Hepatocyte (in vitro differentiated cells): ENCODE data around the gene GPD1L. TPM values are rescaled to one million over a fixed set of nuclear protein-coding genes. Genes with fewer than 3 reads are reported as not detected.

Experiments
- DNase-seq: peaks from one replicate; pipeline ENCODE4 v3.0.0-alpha.2; 2016; ENCODE audit warnings: low spot score
- H2AFZ ChIP-seq: fragments of 200-600 bp; sonication (generic); 2 replicates; pipeline ENCODE4 v1.6.0; 2016; ENCODE audit warnings: antibody characterized with exemption, mild to moderate bottlenecking
- H3K27ac ChIP-seq: fragments of 200-600 bp; sonication (generic); 2 replicates; pipeline ENCODE4 v1.5.1; 2016; ENCODE audit warnings: mild to moderate bottlenecking
- H3K27me3 ChIP-seq: fragments of 200-600 bp; sonication (generic); 2 replicates; pipeline ENCODE4 v1.6.1; 2016
- H3K36me3 ChIP-seq: fragments of 200-600 bp; sonication (generic); replicated peaks from 2 replicates; pipeline ENCODE4 v1.5.1; 2016; ENCODE audit warnings: low read depth; ENCODE audit not compliant: insufficient read depth
- H3K4me1 ChIP-seq: fragments of 200-600 bp; sonication (generic); 2 replicates; pipeline ENCODE4 v1.5.1; 2016; ENCODE audit warnings: mild to moderate bottlenecking, moderate library complexity; ENCODE audit not compliant: insufficient read depth
- H3K4me2 ChIP-seq: fragments of 200-600 bp; sonication (generic); 2 replicates; pipeline ENCODE4 v1.6.0; 2016
- H3K4me3 ChIP-seq: fragments of 200-600 bp; sonication (generic); 2 replicates; pipeline ENCODE4 v1.5.1; 2016; ENCODE audit warnings: mild to moderate bottlenecking
- H3K79me2 ChIP-seq: fragments of 200-600 bp; sonication (generic); 2 replicates; pipeline ENCODE4 v1.6.0; 2017; ENCODE audit warnings: mild to moderate bottlenecking
- H3K9me2 ChIP-seq: fragments of 200-600 bp; sonication (generic); replicated peaks from 2 replicates; pipeline ENCODE4 v1.6.0; 2017; ENCODE audit warnings: mild to moderate bottlenecking; ENCODE audit not compliant: insufficient read depth
- H3K9me3 ChIP-seq: fragments of 200-600 bp; sonication (generic); 2 replicates; pipeline ENCODE4 v1.5.1; 2016; ENCODE audit warnings: low read depth, mild to moderate bottlenecking
- H4K20me1 ChIP-seq: fragments of 200-600 bp; sonication (generic); 2 replicates; pipeline ENCODE4 v1.6.0; 2016; ENCODE audit warnings: mild to moderate bottlenecking; ENCODE audit not compliant: insufficient read depth, poor library complexity, severe bottlenecking
- EZH2 ChIP-seq: fragments of 200-600 bp; sonication (generic); IDR thresholded peaks from 2 replicates; pipeline ENCODE4 v1.6.1; 2016; ENCODE audit warnings: antibody characterized with exemption, mild to moderate bottlenecking, borderline replicate concordance
- EZH2phosphoT487 ChIP-seq: fragments of 200-600 bp; sonication (generic); IDR thresholded peaks from one replicate; pipeline ENCODE4 v1.6.1; 2018; ENCODE audit warnings: antibody characterized with exemption, mild to moderate bottlenecking, low read depth, moderate library complexity; ENCODE audit not compliant: unreplicated experiment, severe bottlenecking
- WGBS: methylation state at CpG from one replicate; pipeline ENCODE4 v1.1.6; 2016; ENCODE audit warnings: low lambda C conversion rate; ENCODE audit errors: missing lambda C conversion rate; 5-methylcytosine and 5-hydroxymethylcytosine counted together
- polyA plus RNA-seq: library from polyadenylated mRNA; unstranded; fragments of >200 nt; fragmentation: Nextera tagmentation; extraction: Ambion mirVana; gene quantifications from 2 replicates; pipeline ENCODE4 v1.2.1, GENCODE V29; 2016
- total RNA-seq: library from RNA; depleted of rRNA; stranded (reverse); fragments of >200 nt; gene quantifications from 2 replicates; pipeline ENCODE4 v1.2.3, GENCODE V29; 2014
- TF ChIP-seq, protein P1 (sequence below): fragments of 200-600 bp; sonication (generic); IDR thresholded peaks from 2 replicates; pipeline ENCODE4 v1.5.1; 2016; ENCODE audit warnings: antibody characterized with exemption, mild to moderate bottlenecking; ENCODE audit not compliant: poor library complexity

Gene GPD1L
- total and polyA plus RNA-seq, 2 experiments from 2014 or later: 6.8 to 15.2 TPM

- WGBS: 82% methylated on average over 7 of the region's 7 CpGs
- no peaks in the 10 kb centered on the region for H3K9me2 ChIP-seq
These were observed 94.1 kb downstream of the GPD1L start for GRCh38 chr3:32200490-32200889.

DNA sequence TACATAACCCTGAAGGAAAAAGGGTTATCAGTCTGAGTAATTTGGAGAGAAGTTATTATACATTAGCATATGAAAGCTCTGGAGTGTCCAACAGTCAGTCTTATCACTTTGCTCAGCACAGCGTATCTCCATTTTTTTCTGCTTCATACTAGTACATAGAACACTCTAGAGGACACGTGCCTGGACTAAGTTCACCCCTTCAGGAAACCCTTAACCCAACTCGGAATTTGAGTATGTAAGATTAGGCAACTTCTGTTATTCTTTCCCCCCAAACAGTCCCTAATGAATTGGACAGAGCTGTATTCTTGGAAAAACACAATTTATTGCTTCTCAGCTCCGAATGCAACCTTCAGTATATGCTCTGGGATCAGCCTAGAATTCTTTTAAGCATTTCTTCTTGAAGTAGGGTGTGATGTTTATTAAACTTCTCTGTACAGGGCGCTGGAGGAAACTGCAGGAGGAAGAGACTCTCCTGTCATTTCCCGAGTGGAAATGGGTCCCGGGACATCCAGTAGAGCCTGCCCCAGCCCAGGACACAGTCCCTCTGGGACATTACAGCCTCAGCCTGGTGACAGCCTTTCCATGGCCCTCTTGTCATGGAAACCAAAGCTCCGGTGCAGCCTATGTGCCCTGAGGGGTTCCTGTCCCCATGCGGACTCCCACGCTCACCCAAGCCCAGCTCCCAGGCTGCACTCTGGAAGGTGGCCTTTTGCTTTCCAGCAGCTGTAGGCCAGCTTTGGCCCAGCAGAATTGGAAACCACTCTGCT is 94.8 kb downstream of the GPD1L start:
- no peaks in the 10 kb centered on the region for H3K9me2 ChIP-seq
- no peak overlapping the region for H3K4me2 ChIP-seq
- H4K20me1 ChIP-seq: no peaks in the 10 kb centered on the region
- H3K27ac ChIP-seq: no peak overlapping the region
- WGBS: 87% methylated on average over 10 of the region's 10 CpGs
- H3K36me3 ChIP-seq: no peaks in the 10 kb centered on the region
- H3K4me3 ChIP-seq: no peak overlapping the region
- no peak for DNase-seq
- no peaks in the 10 kb centered on the region for H3K27me3 ChIP-seq
- H3K79me2 ChIP-seq: no peaks in the 10 kb centered on the region
- H3K9me3 ChIP-seq: no peaks in the 10 kb centered on the region
- H3K4me1 ChIP-seq: no peaks in the 10 kb centered on the region
- TF ChIP-seq, protein P1, sequence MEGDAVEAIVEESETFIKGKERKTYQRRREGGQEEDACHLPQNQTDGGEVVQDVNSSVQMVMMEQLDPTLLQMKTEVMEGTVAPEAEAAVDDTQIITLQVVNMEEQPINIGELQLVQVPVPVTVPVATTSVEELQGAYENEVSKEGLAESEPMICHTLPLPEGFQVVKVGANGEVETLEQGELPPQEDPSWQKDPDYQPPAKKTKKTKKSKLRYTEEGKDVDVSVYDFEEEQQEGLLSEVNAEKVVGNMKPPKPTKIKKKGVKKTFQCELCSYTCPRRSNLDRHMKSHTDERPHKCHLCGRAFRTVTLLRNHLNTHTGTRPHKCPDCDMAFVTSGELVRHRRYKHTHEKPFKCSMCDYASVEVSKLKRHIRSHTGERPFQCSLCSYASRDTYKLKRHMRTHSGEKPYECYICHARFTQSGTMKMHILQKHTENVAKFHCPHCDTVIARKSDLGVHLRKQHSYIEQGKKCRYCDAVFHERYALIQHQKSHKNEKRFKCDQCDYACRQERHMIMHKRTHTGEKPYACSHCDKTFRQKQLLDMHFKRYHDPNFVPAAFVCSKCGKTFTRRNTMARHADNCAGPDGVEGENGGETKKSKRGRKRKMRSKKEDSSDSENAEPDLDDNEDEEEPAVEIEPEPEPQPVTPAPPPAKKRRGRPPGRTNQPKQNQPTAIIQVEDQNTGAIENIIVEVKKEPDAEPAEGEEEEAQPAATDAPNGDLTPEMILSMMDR: no peak
- no peak for TF ChIP-seq EZH2phosphoT487
- no peak for TF ChIP-seq EZH2
- no peak overlapping the region for H2AFZ ChIP-seq

More at GRCh38 chr3:32200490-32200889, 94.1 kb downstream of the GPD1L start:
- no peaks in the 10 kb centered on the region for H4K20me1 ChIP-seq
- no peak for DNase-seq
- no peaks in the 10 kb centered on the region for H3K36me3 ChIP-seq
- H3K4me3 ChIP-seq: no peak overlapping the region
- H2AFZ ChIP-seq: no peak overlapping the region
- TF ChIP-seq EZH2 (no peak), EZH2phosphoT487 (no peak)
- TF ChIP-seq, protein P1: no peak
- H3K27me3 ChIP-seq: no peaks in the 10 kb centered on the region
- H3K4me2 ChIP-seq: no peak overlapping the region
- no peak overlapping the region for H3K27ac ChIP-seq
- no peaks in the 10 kb centered on the region for H3K9me3 ChIP-seq
- H3K79me2 ChIP-seq: no peaks in the 10 kb centered on the region
- no peaks in the 10 kb centered on the region for H3K4me1 ChIP-seq

DNA sequence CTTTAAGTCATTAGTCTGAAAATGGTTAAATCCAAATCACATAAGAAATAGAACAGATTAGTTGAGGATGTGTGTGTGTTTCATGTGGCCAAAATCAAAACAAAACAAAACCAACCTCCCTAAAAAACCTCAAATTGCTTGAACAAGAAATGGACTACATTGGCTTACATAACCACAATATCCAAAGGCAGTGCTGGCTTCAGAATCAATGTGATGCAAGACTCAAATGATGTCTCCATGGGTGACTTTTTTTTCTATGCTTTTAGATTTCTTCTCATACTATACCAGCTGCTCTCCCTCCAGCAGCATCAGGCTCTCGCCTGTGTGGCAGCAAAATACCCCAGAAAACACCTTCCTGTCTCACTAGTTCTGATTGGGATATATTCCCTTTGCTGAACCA is 96.1 kb downstream of the GPD1L start:
- H3K27me3 ChIP-seq: no peaks in the 10 kb centered on the region
- no peaks in the 10 kb centered on the region for H3K36me3 ChIP-seq
- H2AFZ ChIP-seq: no peak overlapping the region
- no peak overlapping the region for H3K27ac ChIP-seq
- no peaks in the 10 kb centered on the region for H4K20me1 ChIP-seq
- no peak overlapping the region for H3K4me2 ChIP-seq
- TF ChIP-seq, protein P1: no peak
- TF ChIP-seq EZH2phosphoT487 (no peak), EZH2 (no peak)
- WGBS: 100% methylated on average over 1 of the region's 1 CpG
- H3K79me2 ChIP-seq: no peaks in the 10 kb centered on the region
- no peaks in the 10 kb centered on the region for H3K9me2 ChIP-seq
- no peak overlapping the region for H3K4me3 ChIP-seq
- no peaks in the 10 kb centered on the region for H3K4me1 ChIP-seq
- no peaks in the 10 kb centered on the region for H3K9me3 ChIP-seq
- no peak for DNase-seq
